HepG2 (cell line): Measurements from ENCODE around the gene EIF4G3. TPM values are rescaled to one million over a fixed set of nuclear protein-coding genes. Genes with fewer than 3 reads are reported as not detected.
A peak's percentile ranks its signal among the peaks of the same experiment; 100 is the strongest.

Experiments used
- CEBPZ ChIP-seq: IDR thresholded peaks from 2 replicates; pipeline ENCODE4 v1.6.1; 2012; ENCODE audit warnings: low read length, improper control_type of control experiment
- HNRNPLL ChIP-seq: fragments of 200-400 bp; formaldehyde crosslinking; IDR thresholded peaks from 2 replicates; pipeline ENCODE4 v1.6.1; 2017; ENCODE audit warnings: mild to moderate bottlenecking, low read depth, low read length; ENCODE audit not compliant: poor library complexity, severe bottlenecking
- IKZF4 ChIP-seq: sonication (generic); formaldehyde crosslinking; IDR thresholded peaks from 2 replicates; pipeline ENCODE4 v1.5.1; 2020; ENCODE audit warnings: borderline replicate concordance, mild to moderate bottlenecking, low read depth, missing genetic modification reagents; ENCODE audit errors: not compliant biosample characterization
- MAZ ChIP-seq, 2 experiments: sonication (generic) in 1 of 2; formaldehyde crosslinking in 1 of 2; IDR thresholded peaks; 2 replicates each; pipeline versions ENCODE4 v1.5.0 to v1.6.1; 2012 to 2020; ENCODE audit warnings: low read depth in 2 of 2, mild to moderate bottlenecking in 2 of 2, borderline replicate concordance in 1 of 2, improper control_type of control experiment in 1 of 2, low read length in 1 of 2, missing genetic modification reagents in 1 of 2, moderate library complexity in 1 of 2
- RARA ChIP-seq: IDR thresholded peaks from 2 replicates; pipeline ENCODE4 v1.6.1; 2016; ENCODE audit warnings: missing genetic modification reagents, missing compliant biosample characterization
- RBAK ChIP-seq: sonication (generic); formaldehyde crosslinking; IDR thresholded peaks from 2 replicates; pipeline ENCODE4 v1.5.1; 2020; ENCODE audit warnings: mild to moderate bottlenecking, missing genetic modification reagents
- RCOR2 ChIP-seq: IDR thresholded peaks from 2 replicates; pipeline ENCODE4 v1.6.1; 2016; ENCODE audit warnings: missing biosample characterization, missing genetic modification reagents
- SIX1 ChIP-seq: sonication (generic); formaldehyde crosslinking; IDR thresholded peaks from 2 replicates; pipeline ENCODE4 v1.4.0; 2020; ENCODE audit warnings: missing genetic modification reagents, borderline replicate concordance
- SMYD3 ChIP-seq: sonication (generic); formaldehyde crosslinking; IDR thresholded peaks from 2 replicates; pipeline ENCODE4 v1.8.1; 2023; ENCODE audit warnings: mild to moderate bottlenecking, missing genetic modification reagents
- SNAPC5 ChIP-seq: sonication (generic); formaldehyde crosslinking; IDR thresholded peaks from 2 replicates; pipeline ENCODE4 v1.8.1; 2023; ENCODE audit warnings: mild to moderate bottlenecking, missing genetic modification reagents, borderline replicate concordance
- TBX3 ChIP-seq: fragments of 450-650 bp; IDR thresholded peaks from 2 replicates; pipeline ENCODE4 v1.6.1; 2017; ENCODE audit warnings: antibody characterized with exemption, mild to moderate bottlenecking, inconsistent platforms, borderline replicate concordance
- ZNF142 ChIP-seq: sonication (generic); formaldehyde crosslinking; IDR thresholded peaks from 2 replicates; pipeline ENCODE4 v1.4.0; 2020; ENCODE audit warnings: missing genetic modification reagents
- ZNF329 ChIP-seq: sonication (generic); formaldehyde crosslinking; IDR thresholded peaks from 2 replicates; pipeline ENCODE4 v1.9.0; 2021; ENCODE audit warnings: low read depth, mild to moderate bottlenecking, missing genetic modification reagents
- ZNF432 ChIP-seq: sonication (generic); formaldehyde crosslinking; IDR thresholded peaks from 2 replicates; pipeline ENCODE4 v1.5.0; 2020; ENCODE audit warnings: missing genetic modification reagents, mild to moderate bottlenecking, borderline replicate concordance
- ZNF44 ChIP-seq: sonication (generic); formaldehyde crosslinking; IDR thresholded peaks from 2 replicates; pipeline ENCODE4 v1.5.1; 2020; ENCODE audit warnings: mild to moderate bottlenecking, missing genetic modification reagents
- ZNF460 ChIP-seq: sonication (generic); formaldehyde crosslinking; IDR thresholded peaks from 2 replicates; pipeline ENCODE4 v1.5.1; 2020; ENCODE audit warnings: missing genetic modification reagents, mild to moderate bottlenecking, borderline replicate concordance
- ZNF468 ChIP-seq: sonication (generic); formaldehyde crosslinking; IDR thresholded peaks from 2 replicates; pipeline ENCODE4 v1.8.0; 2022; ENCODE audit warnings: mild to moderate bottlenecking, moderate library complexity, missing genetic modification reagents
- ZNF563 ChIP-seq: sonication (generic); formaldehyde crosslinking; IDR thresholded peaks from 2 replicates; pipeline ENCODE4 v1.8.0; 2022; ENCODE audit warnings: mild to moderate bottlenecking, moderate library complexity, missing genetic modification reagents
- ZNF740 ChIP-seq: sonication (generic); formaldehyde crosslinking; IDR thresholded peaks from 2 replicates; pipeline ENCODE4 v1.4.0; 2020; ENCODE audit warnings: missing genetic modification reagents
- polyA plus RNA-seq, 8 experiments: library from polyadenylated mRNA; depleted of rRNA in 3 of 8; stranded (reverse) in 7 of 8; unstranded in 1 of 8; fragments of >200 nt; fragmentation: Illumina TruSeq in 4 of 8; extraction: Trizol in 4 of 8; gene quantifications; 2 replicates each; pipeline versions ENCODE4 v1.2.1 to v1.2.3, GENCODE V29; 2011 to 2016; ENCODE audit warnings: low read depth in 4 of 8, missing spikeins in 1 of 8, mixed read lengths in 1 of 8; ENCODE audit not compliant: insufficient read depth in 1 of 8
- total RNA-seq, 5 experiments: library from RNA; depleted of rRNA; stranded (reverse); fragments of >200 nt; fragmentation: Illumina TruSeq; extraction: Trizol; gene quantifications; 2 replicates each; pipeline ENCODE4 v1.2.3, GENCODE V29; 2016; ENCODE audit warnings: low read depth in 1 of 5

EIF4G3 gene
- total and polyA plus RNA-seq, 2 of the 13 experiments (the other 11 are each of a cell fraction or from before 2014, with no cell fraction given): 22.2 to 27.6 TPM

- TF ChIP-seq SNAPC5 (CRISPR knock-in tag) (no peak), MAZ (IDR thresholded peaks at IDR 0.05; ENCODE audit: borderline replicate concordance, low read depth, low read length) (no peak; the same call in 1 of the 2 replicates), MAZ (CRISPR knock-in tag; IDR thresholded peaks at IDR 0.05; ENCODE audit: low read depth) (0 out of 2 replicates have a peak, but pooled peaks have one; percentile 3), TBX3 (no peak), RBAK (CRISPR knock-in tag) (no peak), ZNF740 (CRISPR knock-in tag) (no peak), HNRNPLL (peak; percentile 60), RCOR2 (CRISPR knock-in tag) (no peak), SMYD3 (CRISPR knock-in tag) (0 out of 2 replicates have a peak, but pooled peaks have one; percentile 51), ZNF44 (no peak), CEBPZ (no peak), ZNF142 (CRISPR knock-in tag) (no peak), IKZF4 (CRISPR knock-in tag) (no peak), ZNF432 (CRISPR knock-in tag) (no peak), ZNF460 (CRISPR knock-in tag) (no peak), RARA (CRISPR knock-in tag) (no peak), ZNF563 (CRISPR knock-in tag) (no peak), SIX1 (CRISPR knock-in tag) (no peak), ZNF329 (CRISPR knock-in tag) (0 out of 2 replicates have a peak, but pooled peaks have one; percentile 37), ZNF468 (CRISPR knock-in tag) (no peak)
These were observed 389.5 kb downstream of the EIF4G3 start, which contains the start of gene HP1BP3 (continued) for GRCh38 chr1:20787029-20787839.
